NCI-H146 (cell line): ENCODE data around the gene IFIT2.
"Not testable (repeated sequence)": the region's sequence is repeated elsewhere in the genome, so short reads cannot be mapped to it uniquely, and the experiment has no call there.

Experiments
- DNase-seq: peaks from one replicate; lab custom pipeline; 2025; lab: John Stamatoyannopoulos, UW

The IFIT2 gene, protein sequence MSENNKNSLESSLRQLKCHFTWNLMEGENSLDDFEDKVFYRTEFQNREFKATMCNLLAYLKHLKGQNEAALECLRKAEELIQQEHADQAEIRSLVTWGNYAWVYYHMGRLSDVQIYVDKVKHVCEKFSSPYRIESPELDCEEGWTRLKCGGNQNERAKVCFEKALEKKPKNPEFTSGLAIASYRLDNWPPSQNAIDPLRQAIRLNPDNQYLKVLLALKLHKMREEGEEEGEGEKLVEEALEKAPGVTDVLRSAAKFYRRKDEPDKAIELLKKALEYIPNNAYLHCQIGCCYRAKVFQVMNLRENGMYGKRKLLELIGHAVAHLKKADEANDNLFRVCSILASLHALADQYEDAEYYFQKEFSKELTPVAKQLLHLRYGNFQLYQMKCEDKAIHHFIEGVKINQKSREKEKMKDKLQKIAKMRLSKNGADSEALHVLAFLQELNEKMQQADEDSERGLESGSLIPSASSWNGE

DNA sequence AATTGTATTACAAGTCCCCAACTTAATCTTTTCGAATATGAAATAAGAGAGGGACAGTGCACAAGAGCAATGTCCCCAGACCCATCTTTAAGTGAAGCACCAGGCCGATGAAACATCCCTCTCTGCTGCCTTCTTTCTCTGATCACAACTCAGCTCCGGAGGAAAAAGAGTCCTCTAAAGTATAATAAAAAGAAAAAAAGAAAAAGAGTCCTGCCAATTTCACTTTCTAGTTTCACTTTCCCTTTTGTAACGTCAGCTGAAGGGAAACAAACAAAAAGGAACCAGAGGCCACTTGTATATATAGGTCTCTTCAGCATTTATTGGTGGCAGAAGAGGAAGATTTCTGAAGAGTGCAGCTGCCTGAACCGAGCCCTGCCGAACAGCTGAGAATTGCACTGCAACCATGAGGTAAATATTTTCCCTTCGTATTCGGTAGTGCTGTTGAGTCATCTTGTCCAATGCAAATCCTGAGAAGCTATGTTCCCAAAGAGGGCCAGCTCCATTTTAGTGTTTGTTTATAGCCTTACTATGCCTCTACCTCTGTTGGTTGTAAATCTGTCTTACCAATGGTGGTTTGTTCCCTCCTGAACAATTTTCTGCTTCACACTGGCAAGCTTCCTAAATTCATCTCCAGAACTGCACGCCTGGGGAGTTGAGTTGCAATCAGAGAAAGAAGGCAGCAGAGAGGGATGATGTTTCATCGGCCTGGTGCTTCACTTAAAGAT is at the start of gene IFIT2:
TSS of gene IFIT2 (plus strand) at position 326 of the 725 bp plus-strand sequence. CDS start at position 404, 78 bp downstream.
- peak; percentile 21 for DNase-seq

DNA sequence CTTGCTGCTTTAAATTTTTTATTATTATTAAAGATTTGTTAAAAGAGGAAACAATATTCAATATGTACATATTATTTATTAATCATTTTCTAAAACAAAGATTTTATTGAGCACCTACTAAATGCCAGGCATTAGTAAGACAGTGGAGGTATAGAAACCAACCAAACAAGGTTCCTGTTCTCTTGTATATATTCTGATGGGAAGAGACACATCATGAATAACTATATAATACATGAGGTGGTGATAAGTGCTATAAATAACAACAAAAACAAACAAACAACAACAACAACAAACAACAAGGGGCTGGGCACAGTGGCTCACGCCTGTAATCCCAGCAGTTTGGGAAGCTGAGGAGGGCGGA is 49.6 kb upstream of the IFIT2 start:
- no peak for DNase-seq

DNA sequence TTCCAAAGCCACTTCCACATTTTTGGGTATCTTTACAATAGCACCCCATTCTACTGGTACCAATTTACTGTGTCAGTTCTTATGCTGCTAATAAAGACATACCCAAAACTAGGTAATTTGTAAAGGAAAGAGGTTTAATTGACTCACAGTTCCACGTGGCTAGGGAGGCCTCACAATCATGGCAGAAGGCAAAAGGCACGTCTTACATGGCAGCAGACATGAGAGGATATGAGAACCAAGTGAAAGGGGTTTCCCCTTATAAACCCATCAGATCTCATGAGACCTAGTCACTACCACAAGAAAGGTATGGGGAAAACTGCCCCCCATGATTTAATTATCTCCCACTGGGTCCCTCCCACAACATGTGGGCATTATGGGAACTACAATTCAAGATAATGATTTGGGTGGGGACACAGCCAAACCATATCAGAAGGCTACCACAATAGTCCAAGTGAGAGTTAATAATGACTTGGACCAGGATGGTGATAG is 46.7 kb upstream of the IFIT2 start:
- not testable (repeated sequence) for DNase-seq

DNA sequence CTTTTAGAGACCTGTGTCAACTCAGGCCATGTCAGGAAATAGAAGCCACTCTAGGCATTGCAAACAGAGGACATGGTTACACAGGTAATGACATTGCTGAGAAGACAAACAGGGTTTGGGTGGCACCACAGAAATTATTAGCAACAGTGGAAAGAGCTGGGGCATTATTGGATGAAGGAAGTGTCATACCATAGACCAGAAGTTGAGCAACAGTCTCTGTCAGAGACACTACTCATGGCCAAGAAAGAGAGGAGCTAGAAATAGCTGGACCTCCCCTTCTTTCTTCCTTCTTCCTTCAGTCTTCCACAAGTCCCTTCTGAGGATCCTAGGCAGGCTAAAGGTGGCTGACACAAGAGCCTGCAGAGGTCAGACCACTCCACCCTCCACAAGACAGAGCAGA is 46.1 kb upstream of the IFIT2 start:
- no peak for DNase-seq

DNA sequence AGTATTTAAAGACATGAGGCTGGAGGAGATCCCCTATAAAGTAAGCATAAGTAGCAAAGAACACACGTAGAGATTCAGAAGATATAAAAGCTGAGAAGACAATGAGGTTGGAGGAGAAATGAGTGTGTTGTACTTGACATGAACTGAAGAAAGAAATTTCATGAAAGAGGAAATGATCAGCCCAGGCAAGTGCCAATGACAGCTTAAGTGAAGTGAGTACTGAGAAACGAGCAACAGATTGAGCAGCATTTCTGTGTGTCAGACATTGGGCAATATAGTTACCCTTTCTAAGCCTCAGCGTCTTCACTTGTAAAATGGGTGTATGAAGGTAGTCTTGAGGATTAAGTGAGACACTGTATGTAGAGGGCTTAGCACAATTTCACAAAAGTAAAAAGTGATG is 45.5 kb upstream of the IFIT2 start:
- no peak for DNase-seq

DNA sequence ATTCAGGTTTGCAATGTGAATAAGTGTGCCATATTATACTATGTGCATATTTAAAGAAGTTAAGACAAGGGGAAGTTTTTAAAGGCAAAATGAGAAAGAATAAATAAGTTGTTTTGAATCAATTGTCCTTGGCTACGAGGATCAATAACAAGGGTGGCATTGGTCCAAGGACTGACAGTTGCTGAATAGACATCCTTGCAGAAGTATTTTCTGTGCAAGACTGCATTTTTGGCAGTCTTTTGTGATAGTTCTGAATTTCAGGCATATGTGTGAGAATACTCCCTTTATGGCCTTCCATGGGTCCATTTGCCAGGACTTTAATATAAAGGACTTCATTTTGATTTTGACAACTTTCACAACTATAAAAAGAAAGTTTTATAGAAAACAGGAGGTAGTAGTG is 44.9 kb upstream of the IFIT2 start:
- no peak for DNase-seq

DNA sequence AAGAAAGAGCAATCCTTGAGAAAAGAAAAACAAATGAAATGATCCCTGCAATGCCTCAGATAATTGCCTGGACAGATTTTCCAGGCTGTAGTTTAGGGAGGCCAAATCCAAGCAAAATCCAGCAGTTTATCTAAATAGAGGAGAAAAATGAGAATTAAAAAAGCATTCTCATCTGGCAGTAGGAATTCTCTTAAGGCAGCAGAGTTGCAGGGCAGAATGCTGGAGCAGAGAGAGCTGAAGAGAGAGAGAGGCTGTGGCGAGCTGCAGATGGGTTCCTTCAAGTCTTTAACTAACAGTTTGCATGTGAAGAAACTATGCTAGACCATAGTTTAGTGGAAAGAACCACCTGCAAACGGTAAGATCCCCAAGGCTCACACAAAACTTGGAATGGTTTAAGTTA is 44.3 kb upstream of the IFIT2 start:
- DNase-seq, result no peak

DNA sequence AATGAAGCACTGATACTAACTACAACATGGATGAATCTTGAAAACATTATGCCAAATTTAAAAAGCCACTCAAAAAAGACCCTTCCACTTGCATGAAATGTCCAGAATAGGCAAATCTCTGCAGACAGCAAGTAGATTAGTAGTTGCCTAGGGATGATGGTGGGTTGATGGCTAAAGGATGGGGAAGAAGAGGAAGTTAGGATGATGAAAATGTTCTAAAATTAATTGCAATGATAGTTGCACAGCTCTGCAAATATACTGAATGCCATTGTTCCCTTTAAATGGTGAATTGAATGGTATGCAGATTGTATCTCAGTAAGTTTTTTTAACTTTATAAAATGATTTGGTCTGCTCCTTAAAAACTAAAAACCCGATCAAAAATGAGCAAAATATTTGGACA is 43.0 kb upstream of the IFIT2 start:
- no peak for DNase-seq

DNA sequence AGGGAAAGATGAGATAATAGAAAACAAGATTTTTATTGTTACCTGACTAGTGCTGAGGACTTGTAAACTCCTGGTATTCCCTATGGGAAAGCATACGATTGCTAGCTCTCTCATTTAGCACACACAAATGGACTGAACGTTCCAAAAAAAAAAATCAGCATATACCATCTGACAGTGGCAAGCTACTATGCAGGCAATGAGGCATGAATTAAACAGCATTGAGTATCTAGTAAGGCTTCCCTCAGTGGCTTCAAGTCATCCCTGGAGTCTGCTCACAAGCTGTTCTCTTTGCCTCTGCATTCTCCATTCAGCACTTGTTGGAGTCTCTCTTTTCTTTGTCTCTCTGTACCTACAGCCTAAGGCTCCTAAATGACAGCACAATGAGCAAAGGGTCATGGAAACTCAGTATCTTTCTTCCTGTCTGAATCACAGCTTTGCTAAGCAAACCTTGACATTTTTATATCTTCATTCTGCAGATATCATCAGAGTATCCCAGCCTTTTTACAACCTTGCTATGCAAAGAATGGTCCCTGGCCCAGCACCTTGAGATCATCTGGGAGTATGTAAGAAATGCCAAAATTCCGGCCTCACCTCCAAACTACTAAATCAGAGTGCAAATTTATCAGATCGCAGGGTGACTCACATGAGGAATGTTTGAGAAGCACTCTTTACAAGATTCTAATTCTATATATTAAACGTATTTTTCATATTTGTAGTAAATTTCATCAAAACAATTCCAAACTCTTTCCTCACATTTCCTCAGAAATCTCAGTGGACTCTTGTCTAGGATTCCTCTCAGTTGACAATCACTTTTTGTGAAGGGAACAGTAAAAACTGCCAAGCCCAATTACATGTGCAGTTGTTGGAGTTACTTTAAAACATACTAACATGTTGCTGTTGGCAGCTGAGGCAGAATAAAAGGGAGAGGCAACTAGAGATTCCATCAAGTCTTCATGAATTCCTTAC is 39.5 kb upstream of the IFIT2 start:
- DNase-seq, result no peak

DNA sequence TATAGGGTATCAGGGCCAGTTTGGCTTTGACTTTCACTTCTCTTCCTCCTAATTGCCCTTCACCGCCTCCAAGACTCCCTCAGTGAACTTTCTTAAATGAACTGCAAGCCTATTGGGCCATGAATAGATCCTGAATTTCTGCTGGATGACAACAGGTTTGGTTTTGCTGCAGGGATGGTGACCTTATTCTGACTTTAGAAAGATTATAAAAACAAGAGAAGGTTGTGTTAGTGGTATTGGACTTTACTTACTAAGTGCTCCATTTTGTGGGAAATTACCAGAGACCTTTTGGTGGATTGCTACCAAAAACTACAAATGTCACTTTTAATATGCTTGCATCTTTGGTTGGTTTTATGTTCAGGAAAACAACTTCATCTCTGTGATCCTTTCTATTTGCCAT is 38.8 kb upstream of the IFIT2 start:
- DNase-seq, result no peak

DNA sequence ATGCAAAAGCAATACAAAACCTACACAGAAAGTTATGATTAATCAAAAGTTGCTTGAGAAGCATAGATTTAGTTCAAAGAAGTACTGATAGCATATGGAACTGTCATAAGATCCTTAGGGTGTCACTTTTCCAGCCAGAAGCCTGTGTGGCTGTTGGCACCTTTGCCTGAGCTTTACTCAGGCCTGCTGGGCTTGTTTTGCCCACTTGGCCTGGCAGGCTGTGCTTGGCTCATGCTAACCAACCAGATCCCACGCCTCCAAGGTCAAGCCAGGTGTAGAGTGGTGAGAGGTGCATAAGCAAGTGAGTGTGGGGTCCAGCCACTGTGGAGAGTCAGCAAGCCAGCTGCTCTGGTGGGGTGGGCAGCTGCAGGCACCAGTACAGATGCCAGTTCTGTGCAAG is 38.3 kb upstream of the IFIT2 start:
- DNase-seq, result no peak

DNA sequence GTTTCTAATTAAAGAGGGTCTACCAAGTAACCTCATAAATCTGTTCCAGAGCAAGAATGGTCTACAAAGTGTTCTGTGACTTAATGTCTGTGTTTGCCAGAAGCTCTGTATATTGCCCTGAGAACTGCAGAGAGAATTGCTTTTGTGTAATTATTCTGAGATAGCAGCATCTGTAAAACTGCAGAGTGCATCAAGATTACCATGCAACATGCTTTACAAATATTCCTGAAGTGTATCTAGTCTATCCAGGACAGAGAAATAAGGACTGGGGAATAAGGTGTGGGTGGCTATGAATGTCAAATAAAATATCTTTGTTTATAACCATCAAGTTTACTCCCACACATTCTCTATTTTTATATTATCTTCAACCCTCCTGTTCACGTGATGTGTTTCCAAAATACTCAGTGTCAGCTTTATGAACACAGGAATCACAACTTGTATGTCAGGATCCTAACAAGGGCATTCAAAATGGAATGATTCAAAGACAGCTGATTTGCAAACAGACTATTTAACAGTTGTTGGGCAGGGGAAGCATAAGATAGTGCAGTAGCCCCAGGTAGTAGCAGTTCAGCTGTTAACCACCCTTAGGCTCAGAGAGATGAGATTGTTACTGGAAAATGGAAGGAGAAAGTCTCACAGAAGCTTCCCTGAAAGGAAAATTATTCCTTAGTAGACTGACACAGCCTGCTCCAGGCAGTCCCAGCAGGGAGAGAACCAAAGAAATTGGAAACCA is 35.0 kb upstream of the IFIT2 start:
- DNase-seq, result no peak

DNA sequence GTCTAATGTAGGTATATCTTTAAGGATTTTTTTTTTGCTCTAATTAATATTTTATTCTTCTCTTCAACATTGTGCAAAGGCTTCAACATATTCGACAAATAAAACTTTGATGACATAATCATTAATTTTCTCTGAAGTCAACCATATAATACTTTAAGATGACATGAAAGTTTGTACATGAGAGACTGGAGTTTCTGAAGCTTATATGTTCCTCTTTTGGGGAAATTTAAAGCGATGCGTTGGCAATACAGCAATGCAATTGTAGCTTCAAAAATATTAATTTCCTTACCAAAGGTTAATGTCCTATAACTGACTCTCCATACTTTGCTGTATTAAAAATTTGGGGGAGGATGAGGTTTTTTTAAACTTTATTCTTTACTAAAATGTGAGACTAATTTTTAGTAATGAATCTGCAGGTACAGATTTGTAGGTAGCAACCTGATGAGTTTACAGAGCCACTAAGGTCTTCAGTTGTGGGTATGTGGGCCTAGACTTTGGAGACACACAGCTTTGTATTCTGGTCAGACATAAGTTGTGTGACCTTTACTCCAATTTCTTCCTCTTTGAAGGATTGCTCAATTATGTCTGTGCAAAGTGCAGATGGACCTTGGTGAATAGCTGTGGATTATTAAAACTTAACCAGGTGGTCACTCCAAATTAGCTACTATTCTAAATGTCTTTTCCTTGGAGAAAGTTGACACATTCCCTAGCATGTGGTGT is 32.3 kb upstream of the IFIT2 start:
- no peak for DNase-seq

DNA sequence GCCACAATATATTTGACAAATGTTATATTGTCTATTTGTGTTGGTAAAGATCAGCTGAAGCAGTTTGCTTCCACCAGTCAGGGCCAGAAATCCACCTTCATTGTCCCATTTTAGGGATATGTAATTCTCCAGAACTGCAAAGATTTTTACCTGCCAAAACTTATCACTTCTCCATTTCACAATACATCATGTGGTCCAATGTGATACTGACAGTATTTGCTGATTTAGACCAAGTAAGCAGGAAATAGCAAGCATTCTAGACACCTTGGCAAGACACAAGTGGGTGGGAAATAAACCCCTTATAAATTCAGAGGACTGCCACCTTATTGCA is 31.7 kb upstream of the IFIT2 start:
- DNase-seq, result no peak

DNA sequence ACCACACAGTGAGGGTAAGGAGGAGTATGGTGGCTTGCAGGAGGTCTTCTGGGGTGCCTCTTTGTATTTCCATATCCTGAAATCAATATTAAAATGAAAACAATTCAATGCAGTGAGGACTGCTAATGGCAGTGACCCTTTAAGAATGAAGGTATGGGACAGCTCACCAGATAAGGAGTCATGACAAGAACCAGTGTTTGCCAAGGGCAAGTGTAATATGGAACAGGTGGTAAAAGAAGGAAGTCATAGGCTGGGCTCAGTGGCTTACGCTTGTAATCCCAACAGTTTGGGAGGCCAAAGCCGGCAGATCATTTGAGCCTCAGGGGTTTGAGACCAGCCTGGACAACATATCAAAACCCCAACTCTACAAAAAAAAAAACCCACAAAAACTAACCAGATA is 30.3 kb upstream of the IFIT2 start:
- no peak for DNase-seq

DNA sequence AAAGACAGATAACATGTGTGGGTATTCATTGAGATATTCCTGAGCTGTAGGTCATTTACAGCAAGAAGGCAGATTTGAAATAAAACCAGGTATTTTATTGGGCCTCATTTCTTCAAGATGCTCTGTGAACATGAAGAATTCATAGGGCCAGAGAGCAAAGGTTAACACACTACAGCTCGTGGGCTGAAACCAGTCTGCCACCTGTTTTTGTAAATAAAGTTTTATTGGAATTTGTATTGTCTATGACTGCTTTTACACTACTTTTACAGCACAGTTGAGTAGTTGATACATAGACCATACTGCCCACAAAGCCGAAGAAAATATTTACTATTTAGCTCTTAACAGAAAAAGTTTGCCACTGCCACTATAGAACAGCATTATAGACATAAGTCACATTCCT is 28.2 kb upstream of the IFIT2 start:
- DNase-seq, result no peak

DNA sequence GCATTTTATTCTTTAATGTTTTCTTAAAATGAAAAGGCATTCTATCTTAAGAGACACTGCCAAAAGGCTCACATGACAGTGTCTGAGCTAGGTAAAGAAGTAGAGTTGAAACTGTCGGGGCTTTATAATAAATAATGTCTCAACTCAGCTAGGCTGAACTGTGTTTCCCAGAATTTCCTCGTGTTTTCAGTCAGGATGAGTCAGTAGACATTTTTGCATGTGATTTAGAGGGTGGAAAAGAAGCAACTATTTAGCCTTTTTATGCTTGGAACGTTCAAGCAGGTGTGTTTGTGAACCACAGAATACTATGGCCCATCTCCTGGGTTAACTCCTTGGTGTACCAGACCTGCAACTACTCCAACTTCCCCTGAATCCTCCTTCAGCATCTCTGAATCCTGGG is 26.9 kb upstream of the IFIT2 start:
- DNase-seq, result no peak

DNA sequence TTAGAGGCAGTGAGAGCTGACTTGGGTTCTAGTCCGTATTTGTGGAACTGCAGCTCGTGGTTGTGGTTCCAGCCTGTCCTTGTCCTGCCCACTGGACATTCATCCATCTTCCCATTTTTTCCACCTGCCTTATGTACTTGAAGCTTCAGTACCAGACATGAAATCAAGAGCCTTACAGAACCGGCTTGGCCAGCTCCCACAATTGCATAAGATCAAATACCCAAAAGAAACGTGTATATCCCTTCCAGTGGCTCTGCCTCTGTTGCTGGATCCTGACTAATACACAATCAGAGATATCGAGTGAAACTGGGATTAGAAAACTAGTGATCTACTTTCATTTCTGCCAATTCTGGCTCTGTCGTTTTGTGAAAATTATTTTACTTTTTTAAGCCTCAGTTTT is 26.5 kb upstream of the IFIT2 start:
- no peak for DNase-seq

DNA sequence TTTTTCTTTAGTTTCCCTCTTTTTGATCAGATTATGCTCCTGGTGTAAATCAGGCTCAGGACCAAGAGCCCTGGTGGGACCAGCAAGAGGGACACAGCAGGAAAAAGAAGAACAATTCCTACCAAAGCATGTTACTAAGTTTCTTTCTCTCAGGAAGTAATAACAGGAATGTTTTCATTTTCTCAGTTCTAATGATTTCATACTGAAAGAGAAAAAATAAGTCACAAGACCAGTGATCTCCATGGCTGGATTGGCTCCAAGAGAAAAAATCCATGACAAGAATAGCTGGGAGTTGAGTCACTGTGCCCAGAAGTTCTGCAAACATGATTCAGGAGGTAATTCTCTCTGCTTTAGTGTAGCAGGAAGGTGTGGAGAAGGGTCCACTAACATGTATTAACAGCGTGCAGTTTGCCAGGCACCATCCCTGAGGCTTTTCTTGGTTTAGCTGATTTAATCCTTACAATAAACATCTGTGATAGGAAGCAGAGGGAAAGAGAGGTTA is 23.8 kb upstream of the IFIT2 start:
- DNase-seq, result no peak

DNA sequence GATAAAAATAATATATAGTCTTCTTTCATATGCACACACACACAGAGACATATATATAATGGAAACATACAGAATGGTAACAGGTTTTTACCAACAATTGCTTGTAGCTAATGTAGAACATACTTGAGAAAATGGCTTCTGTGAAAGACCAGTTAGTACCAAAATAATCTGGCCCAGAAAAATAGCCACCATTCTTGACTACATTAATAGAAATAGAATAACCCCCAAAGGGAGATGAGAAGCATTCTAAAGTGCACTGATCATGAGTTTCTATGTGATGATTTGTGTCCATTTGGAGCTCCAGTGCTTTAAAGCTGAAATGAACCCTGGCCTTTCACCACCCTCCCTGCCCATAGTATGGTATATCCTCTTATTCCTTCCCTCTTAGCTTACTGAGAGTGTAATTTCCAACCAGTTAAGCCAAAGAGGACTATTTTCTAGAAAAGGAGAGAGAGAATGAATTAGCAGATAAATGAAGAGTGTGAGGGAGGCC is 22.9 kb upstream of the IFIT2 start:
- DNase-seq, result no peak

DNA sequence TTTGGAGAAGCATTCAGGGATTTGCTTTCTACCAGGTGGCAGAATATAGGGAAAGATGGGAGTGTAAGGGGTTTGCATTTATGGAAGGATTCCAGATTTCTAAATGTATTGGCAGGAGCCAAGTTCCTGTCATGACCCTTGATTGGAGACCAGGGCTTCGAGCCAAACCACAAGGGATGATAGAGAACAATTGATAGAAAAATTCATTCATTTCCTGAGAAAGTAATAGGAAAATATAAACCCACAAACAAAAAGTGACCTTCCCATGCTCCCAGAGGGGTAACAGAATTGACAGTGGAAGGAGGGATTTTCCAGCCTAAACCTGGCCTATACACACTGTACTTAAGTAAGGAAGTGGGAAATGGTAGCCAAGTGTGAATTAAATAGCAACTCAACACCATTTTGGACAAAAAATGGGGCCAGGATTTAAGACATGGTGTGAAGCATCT is 22.4 kb upstream of the IFIT2 start:
- DNase-seq, result no peak
